ENCODE data around the gene OTUD6A.
"Not testable (repeated sequence)": the region's sequence is repeated elsewhere in the genome, so short reads cannot be mapped to it uniquely, and the experiment has no call there.

The OTUD6A gene

GRCh38 chrX:70049925-70050324 lies 12.3 kb upstream of the OTUD6A start, which contains the start of gene AWAT2:
TSS of gene AWAT2 (minus strand) at chrX:70049938. CDS start at chrX:70049932, 6 bp downstream.
- peak; percentile 1 for DNase-seq

GRCh38 chrX:70052895-70053615 lies 9.2 kb upstream of the OTUD6A start:
- DNase-seq = no peak

DNA sequence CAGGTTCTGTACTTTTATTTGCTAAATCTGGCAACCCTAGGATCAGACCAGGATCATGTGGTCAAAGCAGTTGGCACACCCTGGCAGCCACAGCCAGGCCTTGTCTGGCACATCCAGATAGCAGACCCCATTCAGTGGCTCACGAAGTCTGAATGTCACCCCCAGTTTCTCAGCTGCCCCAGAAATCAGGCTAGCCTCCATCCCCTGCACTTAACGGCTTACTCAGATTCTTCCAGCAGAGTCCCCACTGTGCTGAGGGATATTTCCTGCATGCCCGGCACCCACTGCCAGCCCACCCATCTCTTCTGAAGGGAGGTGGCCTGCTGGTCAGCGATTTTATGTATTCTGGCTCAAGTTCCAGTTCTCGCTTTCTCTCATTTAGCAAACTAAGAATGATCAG lies 7.9 kb upstream of the OTUD6A start:
- DNase-seq = no peak

GRCh38 chrX:70062961-70063550 lies 799 bp downstream of the OTUD6A start:
- DNase-seq = no peak

DNA sequence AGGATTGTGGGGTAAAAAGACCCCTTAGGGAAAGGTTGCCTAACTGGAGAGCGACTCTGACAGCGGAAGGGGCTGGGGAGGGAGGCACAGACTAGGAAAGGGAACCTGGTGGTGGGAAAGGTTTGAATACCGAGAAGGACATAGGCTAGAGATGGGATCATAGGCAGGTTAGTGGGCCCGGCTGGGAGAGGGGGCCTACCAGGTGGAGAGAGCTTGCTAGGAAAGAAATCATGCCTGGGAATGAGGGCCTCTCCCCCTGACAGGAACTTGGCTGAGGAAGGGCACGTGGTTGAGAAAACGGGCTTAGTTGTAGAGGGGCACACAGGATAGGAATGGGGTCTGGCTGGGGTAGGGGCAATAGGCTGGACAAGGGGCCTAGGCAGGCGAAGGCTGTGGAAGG lies 4.4 kb downstream of the OTUD6A start:
- DNase-seq = no peak

DNA sequence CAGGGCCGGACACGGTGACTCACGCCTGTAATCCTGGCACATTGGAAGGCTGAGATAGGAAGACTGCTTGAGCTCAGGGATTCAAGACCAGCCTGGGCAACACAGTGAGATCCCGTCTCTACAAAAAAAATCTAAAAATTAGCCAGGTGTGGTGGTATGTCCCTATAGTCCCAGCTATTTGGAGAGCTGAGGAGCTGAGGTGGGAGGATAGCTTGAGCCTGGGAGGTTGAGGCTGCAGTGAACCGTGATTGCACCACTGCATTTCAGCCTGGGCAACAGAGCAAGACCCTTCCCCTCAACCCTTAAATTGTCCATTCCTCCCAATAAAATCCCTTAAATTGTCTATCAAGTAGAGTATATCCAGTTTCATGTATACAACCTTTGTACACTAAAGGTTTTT lies 17.0 kb downstream of the OTUD6A start:
- DNase-seq = no peak

- no peak for DNase-seq
Observed at GRCh38 chrX:70079870-70080269, 17.6 kb downstream of the OTUD6A start.

DNA sequence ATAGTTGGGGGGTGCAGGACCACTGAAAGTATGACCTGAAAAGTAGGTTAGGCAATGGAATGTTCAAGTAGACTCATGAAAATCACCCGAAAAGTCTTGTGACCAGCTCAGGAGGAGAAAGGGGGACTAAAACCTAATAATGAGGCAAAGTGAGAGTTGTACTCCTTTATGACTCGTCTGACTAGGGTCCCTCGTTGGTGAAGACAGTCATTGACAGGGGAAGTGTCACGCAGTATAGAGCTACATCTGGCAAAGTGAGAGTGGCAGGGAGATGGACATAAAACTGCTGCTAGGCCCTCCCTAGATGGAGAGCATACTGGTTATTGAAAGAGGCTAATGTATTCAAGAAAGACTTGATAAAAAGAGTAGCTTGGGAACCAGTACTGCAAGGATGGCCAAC lies 20.5 kb downstream of the OTUD6A start:
- no peak for DNase-seq

DNA sequence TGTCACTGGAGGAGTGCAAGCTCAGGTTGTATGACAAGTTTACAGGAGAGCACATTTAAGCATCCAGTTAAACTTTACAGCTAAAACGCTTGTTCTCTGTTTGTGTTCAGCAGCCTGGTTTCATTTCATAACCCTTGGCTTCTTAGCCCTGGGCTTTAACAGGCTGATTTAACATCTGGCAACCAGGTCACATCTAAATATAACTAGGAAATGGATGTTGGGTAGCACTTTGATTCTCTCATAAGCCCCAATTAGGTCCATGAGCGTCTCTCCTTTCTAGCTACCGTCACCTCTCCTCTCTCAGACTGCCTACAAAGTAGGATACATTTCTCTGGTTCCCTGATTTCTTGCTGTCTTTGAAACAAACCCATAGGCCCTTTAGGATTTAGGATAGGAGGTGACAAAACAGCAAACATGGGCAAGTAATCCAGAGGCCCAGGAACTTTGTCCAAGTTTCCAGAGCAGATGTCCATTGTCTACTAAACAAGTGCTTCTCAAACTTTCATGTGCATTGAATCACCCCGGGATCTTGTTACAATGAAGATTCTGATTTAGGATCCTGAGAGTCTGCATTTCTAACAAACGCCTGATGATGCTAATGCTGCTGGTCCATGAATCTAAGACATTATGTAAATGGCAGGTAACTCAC lies 22.5 kb downstream of the OTUD6A start:
- DNase-seq = no peak

- DNase-seq = no peak
Observed at GRCh38 chrX:70087857-70088630, 25.8 kb downstream of the OTUD6A start.

- no peak for DNase-seq
Observed at GRCh38 chrX:70088751-70089150, 26.5 kb downstream of the OTUD6A start.

- no peak for DNase-seq
Observed at GRCh38 chrX:70089604-70090297, 27.5 kb downstream of the OTUD6A start.

DNA sequence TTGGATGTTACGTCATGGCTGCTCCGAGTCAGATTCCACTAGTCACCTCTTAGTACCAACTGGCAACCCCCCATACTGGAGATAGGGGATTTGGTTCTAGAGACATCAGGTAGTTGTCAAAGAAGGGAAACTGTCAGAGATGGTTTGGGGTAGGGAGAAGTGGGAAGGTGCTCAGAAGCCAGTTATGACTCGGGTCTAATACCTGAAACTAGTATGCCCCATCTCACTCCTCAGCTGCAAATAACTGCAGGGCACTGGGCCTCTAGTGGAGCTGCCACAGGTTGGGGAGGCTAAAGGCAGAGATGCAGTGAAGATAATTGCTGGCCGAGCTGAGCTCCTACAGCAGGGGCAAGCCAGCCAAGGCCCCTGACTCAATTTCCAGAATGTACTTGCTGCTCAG lies 30.0 kb downstream of the OTUD6A start:
- no peak for DNase-seq

DNA sequence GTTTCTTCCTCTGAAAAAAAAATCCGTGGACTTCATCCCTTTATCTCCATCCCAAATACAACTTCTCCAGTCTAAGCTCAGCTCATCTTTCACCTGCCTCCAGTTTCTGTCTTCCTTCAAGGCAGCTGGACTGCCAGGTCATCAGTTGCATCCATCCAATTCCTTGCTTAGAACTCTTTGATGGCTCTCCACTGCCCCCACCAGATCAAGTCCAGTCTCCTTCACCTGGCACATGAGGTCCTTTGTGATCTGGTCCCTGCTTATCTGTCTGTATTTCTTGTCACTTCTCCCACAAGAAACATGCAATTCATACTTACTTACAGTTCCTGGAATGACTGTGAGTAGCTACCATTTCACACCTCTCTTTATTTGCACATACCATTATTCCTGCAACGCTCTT lies 33.8 kb downstream of the OTUD6A start:
- DNase-seq = no peak

GRCh38 chrX:70105229-70105628 lies 43.0 kb downstream of the OTUD6A start:
- no peak for DNase-seq

GRCh38 chrX:70111436-70112026 lies 49.3 kb downstream of the OTUD6A start:
- not testable (repeated sequence) for DNase-seq

Data from suppressor macrophage treated with lipopolysaccharide for 4 hours (primary cell).